HEK293 (cell line): ENCODE measurements around the gene TP53AIP1.

ENCODE experiments used
- CTCF ChIA-PET: fragments of 350-600 bp; formaldehyde crosslinking; extraction: SDS; loops from one replicate; lab custom pipeline; 2021; ENCODE audit warnings: antibody characterized with exemption; lab: Yijun Ruan, JAX
- POLR2A ChIA-PET: fragments of 300-600 bp; formaldehyde crosslinking; extraction: SDS; loops from one replicate; lab custom pipeline; 2020; ENCODE audit warnings: antibody characterized with exemption, inconsistent platforms; lab: Yijun Ruan, JAX
- H3K27ac ChIP-seq: fragments of 200-500 bp; sonication (Bioruptor generic); 2 replicates; pipeline ENCODE4 v1.5.1; 2014; ENCODE audit warnings: low read depth, low read length, control low read depth, inconsistent platforms; ENCODE audit errors: extremely low read depth
- H3K36me3 ChIP-seq, 2 experiments: fragments of 200-500 bp in 1 of 2; sonication (Bioruptor generic) in 1 of 2; 1 replicate in 1 of 2; 2 replicates in 1 of 2; pipeline ENCODE4 v1.5.1; 2014 to 2017; ENCODE audit warnings: inconsistent platforms in 2 of 2, low read length in 2 of 2; ENCODE audit not compliant: control insufficient read depth in 2 of 2, insufficient read depth in 1 of 2
- H3K4me1 ChIP-seq: fragments of 200-500 bp; sonication (Bioruptor generic); 2 replicates; pipeline ENCODE4 v1.5.1; 2014; ENCODE audit warnings: mild to moderate bottlenecking, low read length, inconsistent platforms; ENCODE audit not compliant: control insufficient read depth, insufficient read depth
- H3K4me3 ChIP-seq: 2 replicates; pipeline ENCODE4 v1.5.1; 2011; ENCODE audit warnings: low read depth, mild to moderate bottlenecking, control low read depth, low read length, moderate library complexity
- H3K9me3 ChIP-seq: fragments of 200-500 bp; sonication (Bioruptor generic); 2 replicates; pipeline ENCODE4 v1.5.1; 2014; ENCODE audit warnings: low read depth, low read length, inconsistent platforms; ENCODE audit not compliant: control insufficient read depth, insufficient read depth
- BCL11B ChIP-seq: fragments of 450-650 bp; formaldehyde crosslinking; IDR thresholded peaks from 2 replicates; pipeline ENCODE4 v1.5.1; 2016; ENCODE audit warnings: low read depth, missing biosample characterization, missing genetic modification characterization
- KLF8 ChIP-seq: fragments of 450-650 bp; formaldehyde crosslinking; IDR thresholded peaks from 2 replicates; pipeline ENCODE4 v1.5.1; 2016; ENCODE audit warnings: missing biosample characterization, missing genetic modification characterization
- ZFP69B ChIP-seq: fragments of 450-650 bp; formaldehyde crosslinking; IDR thresholded peaks from 2 replicates; pipeline ENCODE4 v1.5.1; 2016; ENCODE audit warnings: missing biosample characterization, missing genetic modification characterization
- ZNF175 ChIP-seq: fragments of 450-650 bp; formaldehyde crosslinking; IDR thresholded peaks from 2 replicates; pipeline ENCODE4 v1.5.1; 2016; ENCODE audit warnings: missing biosample characterization, missing genetic modification characterization
- ZNF2 ChIP-seq: fragments of 450-650 bp; formaldehyde crosslinking; IDR thresholded peaks from 2 replicates; pipeline ENCODE4 v1.5.1; 2016; ENCODE audit warnings: missing biosample characterization, missing genetic modification characterization
- ZNF266 ChIP-seq: fragments of 450-650 bp; formaldehyde crosslinking; IDR thresholded peaks from 2 replicates; pipeline ENCODE4 v1.5.1; 2016; ENCODE audit warnings: missing biosample characterization, missing genetic modification characterization, low read depth
- ZNF521 ChIP-seq: fragments of 450-650 bp; formaldehyde crosslinking; IDR thresholded peaks from 2 replicates; pipeline ENCODE4 v1.5.1; 2017; ENCODE audit warnings: missing biosample characterization, mild to moderate bottlenecking, missing genetic modification characterization
- ZNF529 ChIP-seq: fragments of 450-650 bp; formaldehyde crosslinking; IDR thresholded peaks from 2 replicates; pipeline ENCODE4 v1.5.1; 2017; ENCODE audit warnings: missing genetic modification characterization, missing biosample characterization; ENCODE audit not compliant: insufficient replicate concordance
- ZNF792 ChIP-seq: fragments of 450-650 bp; formaldehyde crosslinking; IDR thresholded peaks from 2 replicates; pipeline ENCODE4 v1.5.1; 2016; ENCODE audit warnings: missing biosample characterization, missing genetic modification characterization
- ZNF837 ChIP-seq: fragments of 450-650 bp; formaldehyde crosslinking; IDR thresholded peaks from 2 replicates; pipeline ENCODE4 v1.5.1; 2016; ENCODE audit warnings: missing biosample characterization, missing genetic modification characterization
- ZXDB ChIP-seq: fragments of 450-650 bp; formaldehyde crosslinking; IDR thresholded peaks from 2 replicates; pipeline ENCODE4 v1.5.1; 2016; ENCODE audit warnings: missing biosample characterization, missing genetic modification characterization
- TF ChIP-seq, protein P1 (sequence below): fragments of 450-650 bp; formaldehyde crosslinking; IDR thresholded peaks from 2 replicates; pipeline ENCODE4 v1.5.1; 2016; ENCODE audit warnings: missing biosample characterization, missing genetic modification characterization
- TF ChIP-seq, protein P2 (sequence below): fragments of 450-650 bp; IDR thresholded peaks from 2 replicates; pipeline ENCODE4 v1.5.1; 2018; ENCODE audit warnings: missing biosample characterization, mild to moderate bottlenecking, missing genetic modification characterization
- TF ChIP-seq, protein P3 (sequence below): fragments of 450-650 bp; formaldehyde crosslinking; IDR thresholded peaks from 2 replicates; pipeline ENCODE4 v1.5.1; 2016; ENCODE audit warnings: missing biosample characterization, missing genetic modification characterization
- TF ChIP-seq, protein P4 (sequence below): fragments of 450-650 bp; formaldehyde crosslinking; IDR thresholded peaks from 2 replicates; pipeline ENCODE4 v1.5.1; 2016; ENCODE audit warnings: missing biosample characterization, missing genetic modification characterization
- TF ChIP-seq, protein P5 (sequence below): fragments of 450-650 bp; formaldehyde crosslinking; IDR thresholded peaks from 2 replicates; pipeline ENCODE4 v1.5.1; 2017; ENCODE audit warnings: missing biosample characterization, missing genetic modification characterization
- TF ChIP-seq, protein P6 (sequence below): fragments of 450-650 bp; formaldehyde crosslinking; IDR thresholded peaks from 2 replicates; pipeline ENCODE4 v1.5.1; 2016; ENCODE audit warnings: missing biosample characterization, missing genetic modification characterization

Gene TP53AIP1

DNA sequence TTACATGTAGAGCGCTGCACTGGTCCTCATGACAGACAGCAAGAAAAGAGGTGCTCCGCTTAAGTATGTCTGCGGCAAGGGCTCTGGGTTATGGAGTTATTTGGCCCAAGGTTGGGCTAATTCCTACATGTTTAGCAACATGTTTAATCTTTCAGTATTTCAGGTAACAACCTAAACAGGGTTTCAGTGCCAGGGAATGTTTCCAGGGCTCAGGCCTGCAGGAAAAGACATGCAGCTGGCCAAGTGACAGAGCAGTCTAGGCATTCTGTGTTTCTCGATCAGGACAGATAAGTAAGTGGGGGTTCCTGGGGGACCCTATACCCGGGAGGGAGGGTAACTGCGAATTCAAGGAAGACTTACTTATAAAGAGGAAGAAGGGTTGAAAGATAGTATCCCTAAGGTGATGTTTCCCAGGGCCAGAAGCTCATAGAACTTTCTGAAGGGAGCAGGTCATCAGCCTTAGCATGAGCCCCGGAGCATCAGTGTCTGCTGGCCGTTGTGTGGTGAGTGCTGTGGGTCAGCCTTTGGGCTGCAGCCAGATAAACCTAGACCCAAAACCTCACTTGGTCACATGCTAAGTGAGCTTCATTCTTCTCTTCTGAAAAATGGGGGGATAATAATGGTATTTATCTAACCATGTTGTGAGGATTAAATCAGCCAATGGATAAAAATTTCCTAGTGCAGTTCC lies 33.1 kb downstream of the TP53AIP1 start (continued):
- TF ChIP-seq, protein P1, sequence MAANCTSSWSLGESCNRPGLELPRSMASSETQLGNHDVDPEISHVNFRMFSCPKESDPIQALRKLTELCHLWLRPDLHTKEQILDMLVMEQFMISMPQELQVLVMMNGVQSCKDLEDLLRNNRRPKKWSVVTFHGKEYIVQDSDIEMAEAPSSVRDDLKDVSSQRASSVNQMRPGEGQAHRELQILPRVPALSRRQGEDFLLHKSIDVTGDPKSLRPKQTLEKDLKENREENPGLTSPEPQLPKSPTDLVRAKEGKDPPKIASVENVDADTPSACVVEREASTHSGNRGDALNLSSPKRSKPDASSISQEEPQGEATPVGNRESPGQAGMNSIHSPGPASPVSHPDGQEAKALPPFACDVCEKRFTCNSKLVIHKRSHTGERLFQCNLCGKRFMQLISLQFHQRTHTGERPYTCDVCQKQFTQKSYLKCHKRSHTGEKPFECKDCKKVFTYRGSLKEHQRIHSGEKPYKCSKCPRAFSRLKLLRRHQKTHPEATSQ (tag by site-specific recombination): no peak
- no peak for TF ChIP-seq ZNF792 (tag by site-specific recombination)
- TF ChIP-seq ZNF837 (tag by site-specific recombination): no peak

DNA sequence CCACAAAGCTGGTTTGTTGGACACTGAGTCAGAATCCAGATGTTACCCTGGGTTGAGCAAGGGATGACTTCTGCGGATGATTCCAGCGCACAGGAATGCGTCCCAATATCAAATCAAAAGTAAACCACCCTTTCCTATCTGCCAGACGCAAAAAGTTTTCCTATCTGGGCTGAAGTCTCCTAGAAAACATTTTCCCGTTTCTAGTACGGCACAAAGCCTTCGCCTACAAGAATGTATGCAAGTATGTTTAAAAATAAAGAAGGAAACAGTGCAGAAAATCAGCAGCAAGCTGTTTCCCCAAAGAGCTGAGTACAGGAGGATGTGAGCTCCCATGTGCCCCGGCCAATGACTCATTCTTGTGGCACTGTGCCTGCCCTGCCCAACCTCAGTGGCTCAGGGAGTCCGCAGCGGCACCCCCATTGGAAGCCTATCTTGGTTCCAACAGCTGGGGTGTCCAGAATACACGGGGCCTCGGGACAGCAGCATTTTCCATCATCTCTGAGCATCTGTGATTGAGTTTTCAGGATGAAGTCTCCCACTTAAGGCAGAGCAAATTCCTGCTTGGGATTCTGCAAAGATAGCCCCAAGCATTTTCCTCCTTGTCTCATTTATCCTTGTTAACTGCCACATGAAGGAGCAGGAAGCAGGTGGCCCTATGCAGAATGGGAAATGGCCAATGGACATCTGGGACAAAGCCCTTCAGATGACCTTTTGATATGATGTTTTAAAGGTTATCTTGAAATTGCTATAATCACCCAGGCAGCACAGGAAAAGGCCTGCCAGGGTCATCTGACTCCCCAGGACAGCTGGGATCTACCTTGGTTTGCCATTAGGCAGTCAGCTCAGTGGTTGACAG lies 34.1 kb downstream of the TP53AIP1 start:
- TF ChIP-seq, protein P2, sequence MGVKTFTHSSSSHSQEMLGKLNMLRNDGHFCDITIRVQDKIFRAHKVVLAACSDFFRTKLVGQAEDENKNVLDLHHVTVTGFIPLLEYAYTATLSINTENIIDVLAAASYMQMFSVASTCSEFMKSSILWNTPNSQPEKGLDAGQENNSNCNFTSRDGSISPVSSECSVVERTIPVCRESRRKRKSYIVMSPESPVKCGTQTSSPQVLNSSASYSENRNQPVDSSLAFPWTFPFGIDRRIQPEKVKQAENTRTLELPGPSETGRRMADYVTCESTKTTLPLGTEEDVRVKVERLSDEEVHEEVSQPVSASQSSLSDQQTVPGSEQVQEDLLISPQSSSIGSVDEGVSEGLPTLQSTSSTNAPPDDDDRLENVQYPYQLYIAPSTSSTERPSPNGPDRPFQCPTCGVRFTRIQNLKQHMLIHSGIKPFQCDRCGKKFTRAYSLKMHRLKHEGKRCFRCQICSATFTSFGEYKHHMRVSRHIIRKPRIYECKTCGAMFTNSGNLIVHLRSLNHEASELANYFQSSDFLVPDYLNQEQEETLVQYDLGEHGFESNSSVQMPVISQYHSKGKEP (tag by site-specific recombination): no peak
- TF ChIP-seq, protein P3, sequence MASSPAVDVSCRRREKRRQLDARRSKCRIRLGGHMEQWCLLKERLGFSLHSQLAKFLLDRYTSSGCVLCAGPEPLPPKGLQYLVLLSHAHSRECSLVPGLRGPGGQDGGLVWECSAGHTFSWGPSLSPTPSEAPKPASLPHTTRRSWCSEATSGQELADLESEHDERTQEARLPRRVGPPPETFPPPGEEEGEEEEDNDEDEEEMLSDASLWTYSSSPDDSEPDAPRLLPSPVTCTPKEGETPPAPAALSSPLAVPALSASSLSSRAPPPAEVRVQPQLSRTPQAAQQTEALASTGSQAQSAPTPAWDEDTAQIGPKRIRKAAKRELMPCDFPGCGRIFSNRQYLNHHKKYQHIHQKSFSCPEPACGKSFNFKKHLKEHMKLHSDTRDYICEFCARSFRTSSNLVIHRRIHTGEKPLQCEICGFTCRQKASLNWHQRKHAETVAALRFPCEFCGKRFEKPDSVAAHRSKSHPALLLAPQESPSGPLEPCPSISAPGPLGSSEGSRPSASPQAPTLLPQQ: no peak
- TF ChIP-seq ZNF521 (no peak), ZFP69B (tag by site-specific recombination) (no peak), ZNF175 (tag by site-specific recombination) (no peak), BCL11B (tag by site-specific recombination) (no peak), ZNF2 (no peak), ZNF529 (tag by site-specific recombination) (no peak), KLF8 (tag by site-specific recombination) (no peak), ZXDB (no peak), ZNF266 (no peak)
- TF ChIP-seq, protein P4, sequence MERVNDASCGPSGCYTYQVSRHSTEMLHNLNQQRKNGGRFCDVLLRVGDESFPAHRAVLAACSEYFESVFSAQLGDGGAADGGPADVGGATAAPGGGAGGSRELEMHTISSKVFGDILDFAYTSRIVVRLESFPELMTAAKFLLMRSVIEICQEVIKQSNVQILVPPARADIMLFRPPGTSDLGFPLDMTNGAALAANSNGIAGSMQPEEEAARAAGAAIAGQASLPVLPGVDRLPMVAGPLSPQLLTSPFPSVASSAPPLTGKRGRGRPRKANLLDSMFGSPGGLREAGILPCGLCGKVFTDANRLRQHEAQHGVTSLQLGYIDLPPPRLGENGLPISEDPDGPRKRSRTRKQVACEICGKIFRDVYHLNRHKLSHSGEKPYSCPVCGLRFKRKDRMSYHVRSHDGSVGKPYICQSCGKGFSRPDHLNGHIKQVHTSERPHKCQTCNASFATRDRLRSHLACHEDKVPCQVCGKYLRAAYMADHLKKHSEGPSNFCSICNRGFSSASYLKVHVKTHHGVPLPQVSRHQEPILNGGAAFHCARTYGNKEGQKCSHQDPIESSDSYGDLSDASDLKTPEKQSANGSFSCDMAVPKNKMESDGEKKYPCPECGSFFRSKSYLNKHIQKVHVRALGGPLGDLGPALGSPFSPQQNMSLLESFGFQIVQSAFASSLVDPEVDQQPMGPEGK (tag by site-specific recombination): no peak
- TF ChIP-seq, protein P5, sequence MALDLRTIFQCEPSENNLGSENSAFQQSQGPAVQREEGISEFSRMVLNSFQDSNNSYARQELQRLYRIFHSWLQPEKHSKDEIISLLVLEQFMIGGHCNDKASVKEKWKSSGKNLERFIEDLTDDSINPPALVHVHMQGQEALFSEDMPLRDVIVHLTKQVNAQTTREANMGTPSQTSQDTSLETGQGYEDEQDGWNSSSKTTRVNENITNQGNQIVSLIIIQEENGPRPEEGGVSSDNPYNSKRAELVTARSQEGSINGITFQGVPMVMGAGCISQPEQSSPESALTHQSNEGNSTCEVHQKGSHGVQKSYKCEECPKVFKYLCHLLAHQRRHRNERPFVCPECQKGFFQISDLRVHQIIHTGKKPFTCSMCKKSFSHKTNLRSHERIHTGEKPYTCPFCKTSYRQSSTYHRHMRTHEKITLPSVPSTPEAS (tag by site-specific recombination): no peak
- TF ChIP-seq, protein P6, sequence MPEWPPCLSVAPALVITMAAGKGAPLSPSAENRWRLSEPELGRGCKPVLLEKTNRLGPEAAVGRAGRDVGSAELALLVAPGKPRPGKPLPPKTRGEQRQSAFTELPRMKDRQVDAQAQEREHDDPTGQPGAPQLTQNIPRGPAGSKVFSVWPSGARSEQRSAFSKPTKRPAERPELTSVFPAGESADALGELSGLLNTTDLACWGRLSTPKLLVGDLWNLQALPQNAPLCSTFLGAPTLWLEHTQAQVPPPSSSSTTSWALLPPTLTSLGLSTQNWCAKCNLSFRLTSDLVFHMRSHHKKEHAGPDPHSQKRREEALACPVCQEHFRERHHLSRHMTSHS (tag by site-specific recombination): no peak
- TF ChIP-seq, all 188 proteins: peak for 0
- H3K4me1 ChIP-seq: 0 out of 2 replicates have a peak, but pooled peaks cover 3% of the 10 kb centered on the region
- H3K36me3 ChIP-seq: no peaks in the 10 kb centered on the region
- POLR2A ChIA-PET: no interaction called here
- CTCF ChIA-PET: interaction anchor here (0.7 to 2.8 kb wide), 3 partner anchors 27 to 1669 kb away, joined by 3 to 9 read pairs (median 4); no protein-coding TSS in a partner anchor
- H3K27ac ChIP-seq: no peak overlapping the region
- no peak overlapping the region for H3K4me3 ChIP-seq
- no peaks in the 10 kb centered on the region for H3K9me3 ChIP-seq
